Measurements from ENCODE around the gene GSE1. TPM values are rescaled to one million over a fixed set of nuclear protein-coding genes. Genes with fewer than 3 reads are reported as not detected.

GSE1 gene
- total and polyA plus RNA-seq, 9 of the 15 experiments (the other 6 are each of a cell fraction or from before 2014, with no cell fraction given): 12.2 to 244 (median 57.9) TPM

DNA sequence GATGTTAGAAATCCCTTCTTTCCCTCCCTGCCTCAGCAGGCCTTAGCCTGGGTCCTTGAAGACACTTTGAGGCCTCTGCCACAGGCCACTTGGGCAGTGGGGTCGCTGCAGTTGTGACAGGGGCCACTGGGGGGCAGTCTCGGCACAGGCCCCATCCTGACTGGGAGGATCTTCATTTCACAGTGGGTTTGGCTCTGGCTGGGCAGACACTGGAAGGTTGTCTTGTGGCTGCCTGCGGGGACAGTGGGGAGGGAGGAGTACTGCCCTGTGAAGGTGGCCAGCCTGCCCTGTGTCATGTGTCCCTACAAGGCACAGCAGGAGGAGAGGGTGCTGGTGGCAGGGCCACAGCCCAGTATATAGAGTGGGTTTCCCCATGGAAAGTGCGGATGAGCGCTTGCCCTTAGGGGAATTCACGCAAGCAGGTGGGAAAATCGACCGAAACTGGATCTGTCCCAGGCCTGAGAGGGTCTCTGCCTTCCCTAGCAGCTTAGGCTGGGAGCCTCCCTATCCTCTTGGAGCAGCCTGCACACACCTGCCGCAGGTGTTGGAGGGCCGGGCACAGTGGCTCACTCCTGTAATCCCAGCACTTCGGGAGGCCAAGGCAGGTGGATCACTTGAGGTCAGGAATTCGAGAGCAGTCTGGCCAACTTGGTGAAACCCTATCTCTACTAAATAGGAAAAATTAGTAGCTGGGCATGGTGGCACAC lies 46.8 kb downstream of the GSE1 start (continued):
- no peak for TF ChIP-seq TAF7 (tag; IDR thresholded peaks at IDR 0.05)
- TF ChIP-seq JUNB (CRISPR knock-in tag; conservative IDR thresholded peaks at IDR 0.05): no peak
- no peak for TF ChIP-seq ZNF282 (CRISPR knock-in tag; IDR thresholded peaks at IDR 0.05)
- TF ChIP-seq, protein P1, sequence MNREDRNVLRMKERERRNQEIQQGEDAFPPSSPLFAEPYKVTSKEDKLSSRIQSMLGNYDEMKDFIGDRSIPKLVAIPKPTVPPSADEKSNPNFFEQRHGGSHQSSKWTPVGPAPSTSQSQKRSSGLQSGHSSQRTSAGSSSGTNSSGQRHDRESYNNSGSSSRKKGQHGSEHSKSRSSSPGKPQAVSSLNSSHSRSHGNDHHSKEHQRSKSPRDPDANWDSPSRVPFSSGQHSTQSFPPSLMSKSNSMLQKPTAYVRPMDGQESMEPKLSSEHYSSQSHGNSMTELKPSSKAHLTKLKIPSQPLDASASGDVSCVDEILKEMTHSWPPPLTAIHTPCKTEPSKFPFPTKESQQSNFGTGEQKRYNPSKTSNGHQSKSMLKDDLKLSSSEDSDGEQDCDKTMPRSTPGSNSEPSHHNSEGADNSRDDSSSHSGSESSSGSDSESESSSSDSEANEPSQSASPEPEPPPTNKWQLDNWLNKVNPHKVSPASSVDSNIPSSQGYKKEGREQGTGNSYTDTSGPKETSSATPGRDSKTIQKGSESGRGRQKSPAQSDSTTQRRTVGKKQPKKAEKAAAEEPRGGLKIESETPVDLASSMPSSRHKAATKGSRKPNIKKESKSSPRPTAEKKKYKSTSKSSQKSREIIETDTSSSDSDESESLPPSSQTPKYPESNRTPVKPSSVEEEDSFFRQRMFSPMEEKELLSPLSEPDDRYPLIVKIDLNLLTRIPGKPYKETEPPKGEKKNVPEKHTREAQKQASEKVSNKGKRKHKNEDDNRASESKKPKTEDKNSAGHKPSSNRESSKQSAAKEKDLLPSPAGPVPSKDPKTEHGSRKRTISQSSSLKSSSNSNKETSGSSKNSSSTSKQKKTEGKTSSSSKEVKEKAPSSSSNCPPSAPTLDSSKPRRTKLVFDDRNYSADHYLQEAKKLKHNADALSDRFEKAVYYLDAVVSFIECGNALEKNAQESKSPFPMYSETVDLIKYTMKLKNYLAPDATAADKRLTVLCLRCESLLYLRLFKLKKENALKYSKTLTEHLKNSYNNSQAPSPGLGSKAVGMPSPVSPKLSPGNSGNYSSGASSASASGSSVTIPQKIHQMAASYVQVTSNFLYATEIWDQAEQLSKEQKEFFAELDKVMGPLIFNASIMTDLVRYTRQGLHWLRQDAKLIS (CRISPR knock-in tag; IDR thresholded peaks at IDR 0.05): no peak
- TF ChIP-seq ZNF263 (CRISPR knock-in tag; IDR thresholded peaks at IDR 0.05; ENCODE audit: borderline replicate concordance): peak; percentile 55; the same call in 1 of the 2 replicates
- TF ChIP-seq, protein P2, sequence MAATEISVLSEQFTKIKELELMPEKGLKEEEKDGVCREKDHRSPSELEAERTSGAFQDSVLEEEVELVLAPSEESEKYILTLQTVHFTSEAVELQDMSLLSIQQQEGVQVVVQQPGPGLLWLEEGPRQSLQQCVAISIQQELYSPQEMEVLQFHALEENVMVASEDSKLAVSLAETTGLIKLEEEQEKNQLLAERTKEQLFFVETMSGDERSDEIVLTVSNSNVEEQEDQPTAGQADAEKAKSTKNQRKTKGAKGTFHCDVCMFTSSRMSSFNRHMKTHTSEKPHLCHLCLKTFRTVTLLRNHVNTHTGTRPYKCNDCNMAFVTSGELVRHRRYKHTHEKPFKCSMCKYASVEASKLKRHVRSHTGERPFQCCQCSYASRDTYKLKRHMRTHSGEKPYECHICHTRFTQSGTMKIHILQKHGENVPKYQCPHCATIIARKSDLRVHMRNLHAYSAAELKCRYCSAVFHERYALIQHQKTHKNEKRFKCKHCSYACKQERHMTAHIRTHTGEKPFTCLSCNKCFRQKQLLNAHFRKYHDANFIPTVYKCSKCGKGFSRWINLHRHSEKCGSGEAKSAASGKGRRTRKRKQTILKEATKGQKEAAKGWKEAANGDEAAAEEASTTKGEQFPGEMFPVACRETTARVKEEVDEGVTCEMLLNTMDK (IDR thresholded peaks at IDR 0.05; ENCODE audit: borderline replicate concordance, insufficient read depth, low read depth, low read length, poor library complexity, severe bottlenecking): peak; percentile 38
- TF ChIP-seq, protein P3, sequence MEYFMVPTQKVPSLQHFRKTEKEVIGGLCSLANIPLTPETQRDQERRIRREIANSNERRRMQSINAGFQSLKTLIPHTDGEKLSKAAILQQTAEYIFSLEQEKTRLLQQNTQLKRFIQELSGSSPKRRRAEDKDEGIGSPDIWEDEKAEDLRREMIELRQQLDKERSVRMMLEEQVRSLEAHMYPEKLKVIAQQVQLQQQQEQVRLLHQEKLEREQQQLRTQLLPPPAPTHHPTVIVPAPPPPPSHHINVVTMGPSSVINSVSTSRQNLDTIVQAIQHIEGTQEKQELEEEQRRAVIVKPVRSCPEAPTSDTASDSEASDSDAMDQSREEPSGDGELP (CRISPR knock-in tag; IDR thresholded peaks at IDR 0.05; ENCODE audit: borderline replicate concordance): peak; percentile 18; the same call in 1 of the 2 replicates
- peak; percentile 25; the same call in 1 of the 2 replicates for TF ChIP-seq ZBTB7A (IDR thresholded peaks at IDR 0.05; ENCODE audit: borderline replicate concordance, control insufficient read depth, low read depth, low read length)
- TF ChIP-seq POLR2A (conservative IDR thresholded peaks at IDR 0.05): peak; percentile 49
- TF ChIP-seq, protein P4, sequence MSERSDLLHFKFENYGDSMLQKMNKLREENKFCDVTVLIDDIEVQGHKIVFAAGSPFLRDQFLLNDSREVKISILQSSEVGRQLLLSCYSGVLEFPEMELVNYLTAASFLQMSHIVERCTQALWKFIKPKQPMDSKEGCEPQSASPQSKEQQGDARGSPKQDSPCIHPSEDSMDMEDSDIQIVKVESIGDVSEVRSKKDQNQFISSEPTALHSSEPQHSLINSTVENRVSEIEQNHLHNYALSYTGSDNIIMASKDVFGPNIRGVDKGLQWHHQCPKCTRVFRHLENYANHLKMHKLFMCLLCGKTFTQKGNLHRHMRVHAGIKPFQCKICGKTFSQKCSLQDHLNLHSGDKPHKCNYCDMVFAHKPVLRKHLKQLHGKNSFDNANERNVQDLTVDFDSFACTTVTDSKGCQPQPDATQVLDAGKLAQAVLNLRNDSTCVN (CRISPR knock-in tag; IDR thresholded peaks at IDR 0.05): no peak
- TF ChIP-seq KDM4B (IDR thresholded peaks at IDR 0.05; ENCODE audit: borderline replicate concordance in 2 of 2, low read depth in 1 of 2): 0 out of 4 replicates have a peak, but pooled peaks of 1 of the 2 experiments have one; percentile 7
- peak; percentile 61; the same call in 1 of the 2 replicates for TF ChIP-seq SMC3 (conservative IDR thresholded peaks at IDR 0.05; ENCODE audit: insufficient read depth, low read depth, low read length)
- peak; percentile 80 for TF ChIP-seq RBM22 (IDR thresholded peaks at IDR 0.05; ENCODE audit: low read depth, low read length, poor library complexity, severe bottlenecking)
